ENCODE data around the gene CORO7.
A peak's percentile ranks its signal among the peaks of the same experiment; 100 is the strongest.

Gene CORO7

DNA sequence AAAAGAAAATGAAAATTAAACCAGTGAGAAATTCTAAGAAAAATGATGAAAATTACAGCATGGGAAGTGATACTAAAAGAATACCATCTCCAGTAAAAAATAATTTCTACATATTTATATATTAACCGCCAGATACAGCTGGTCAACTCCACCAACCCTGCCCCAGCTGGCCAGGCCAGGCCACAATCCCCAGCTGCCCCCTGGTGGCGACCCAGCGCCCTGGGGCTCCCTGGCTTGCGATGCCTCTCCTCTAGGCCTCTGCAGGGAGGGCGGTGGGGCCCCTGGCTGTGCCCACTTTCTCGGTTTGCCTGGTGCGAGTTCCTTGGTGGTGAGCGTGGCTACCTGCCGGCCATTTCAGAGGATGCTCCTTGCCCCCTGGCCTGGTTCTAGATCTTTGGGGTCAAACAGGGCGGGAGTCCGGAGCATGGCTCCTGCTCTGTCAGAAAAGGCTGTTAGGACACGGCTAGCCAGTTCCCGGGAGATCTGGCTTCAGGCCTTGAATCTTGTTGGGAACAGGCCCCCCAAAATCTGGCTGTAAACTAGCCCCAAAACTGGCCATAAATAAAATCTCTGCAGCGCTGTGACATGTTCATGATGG is 86.0 kb downstream of the CORO7 start:
- H3K4me3 ChIP-seq (ENCODE audit: low read depth, low read length), result no peak overlapping the region
- TF ChIP-seq, protein P1, sequence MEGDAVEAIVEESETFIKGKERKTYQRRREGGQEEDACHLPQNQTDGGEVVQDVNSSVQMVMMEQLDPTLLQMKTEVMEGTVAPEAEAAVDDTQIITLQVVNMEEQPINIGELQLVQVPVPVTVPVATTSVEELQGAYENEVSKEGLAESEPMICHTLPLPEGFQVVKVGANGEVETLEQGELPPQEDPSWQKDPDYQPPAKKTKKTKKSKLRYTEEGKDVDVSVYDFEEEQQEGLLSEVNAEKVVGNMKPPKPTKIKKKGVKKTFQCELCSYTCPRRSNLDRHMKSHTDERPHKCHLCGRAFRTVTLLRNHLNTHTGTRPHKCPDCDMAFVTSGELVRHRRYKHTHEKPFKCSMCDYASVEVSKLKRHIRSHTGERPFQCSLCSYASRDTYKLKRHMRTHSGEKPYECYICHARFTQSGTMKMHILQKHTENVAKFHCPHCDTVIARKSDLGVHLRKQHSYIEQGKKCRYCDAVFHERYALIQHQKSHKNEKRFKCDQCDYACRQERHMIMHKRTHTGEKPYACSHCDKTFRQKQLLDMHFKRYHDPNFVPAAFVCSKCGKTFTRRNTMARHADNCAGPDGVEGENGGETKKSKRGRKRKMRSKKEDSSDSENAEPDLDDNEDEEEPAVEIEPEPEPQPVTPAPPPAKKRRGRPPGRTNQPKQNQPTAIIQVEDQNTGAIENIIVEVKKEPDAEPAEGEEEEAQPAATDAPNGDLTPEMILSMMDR (IDR thresholded peaks at IDR 0.05; ENCODE audit: low read depth, low read length), result peak; percentile 98

DNA sequence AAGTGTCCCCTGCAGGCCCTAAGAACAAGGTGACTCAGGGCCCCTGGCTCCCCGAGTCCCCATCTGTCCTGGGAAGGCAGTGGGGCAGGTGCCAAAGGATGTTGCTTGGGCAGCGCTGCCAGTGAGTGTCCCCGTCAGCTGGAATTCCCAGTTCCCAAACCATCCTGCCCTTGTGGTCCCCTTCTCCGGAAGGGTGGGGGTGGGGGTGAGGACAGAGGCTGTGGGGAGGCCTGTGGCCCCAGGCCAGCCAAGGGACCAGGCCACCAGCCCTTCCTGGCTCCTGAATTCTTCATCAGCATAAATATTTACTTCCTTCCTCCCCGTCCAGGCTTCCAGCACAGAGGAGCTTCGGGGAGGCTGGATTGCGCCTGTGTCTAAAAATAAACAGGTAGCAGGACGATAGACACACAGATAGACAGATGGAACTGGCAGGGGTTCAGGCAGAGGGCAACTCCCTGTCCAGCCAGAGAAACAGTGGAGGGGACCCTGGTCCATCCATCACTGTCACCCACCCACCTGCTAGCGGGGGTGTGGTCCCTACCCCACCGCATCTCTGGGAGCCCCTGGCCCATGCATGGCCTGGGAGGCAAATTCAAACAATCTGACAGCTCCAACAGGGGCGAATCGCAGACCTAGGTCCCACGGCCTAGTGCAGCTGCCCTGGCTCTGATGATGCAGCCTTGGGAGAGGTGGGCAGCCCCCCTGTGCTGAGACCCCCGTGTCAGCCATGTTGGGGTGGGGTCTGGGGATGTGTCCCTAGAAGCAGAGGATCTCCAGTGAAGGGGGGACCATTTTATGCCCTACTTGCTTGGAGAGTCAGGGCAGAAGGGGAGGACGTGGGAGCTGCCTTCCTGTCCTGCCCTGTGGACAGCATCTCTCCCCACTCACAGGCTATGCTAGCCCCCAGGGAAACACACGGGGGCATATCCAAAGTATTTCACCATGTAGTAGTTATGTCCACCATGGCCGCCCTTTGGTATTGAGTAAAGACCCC is 87.3 kb downstream of the CORO7 start:
- TF ChIP-seq, protein P1 (IDR thresholded peaks at IDR 0.05; ENCODE audit: low read depth, low read length), result no peak
- peak overlapping the region; percentile 27; the same call in 1 of the 2 replicates for H3K4me3 ChIP-seq (ENCODE audit: low read depth, low read length)

DNA sequence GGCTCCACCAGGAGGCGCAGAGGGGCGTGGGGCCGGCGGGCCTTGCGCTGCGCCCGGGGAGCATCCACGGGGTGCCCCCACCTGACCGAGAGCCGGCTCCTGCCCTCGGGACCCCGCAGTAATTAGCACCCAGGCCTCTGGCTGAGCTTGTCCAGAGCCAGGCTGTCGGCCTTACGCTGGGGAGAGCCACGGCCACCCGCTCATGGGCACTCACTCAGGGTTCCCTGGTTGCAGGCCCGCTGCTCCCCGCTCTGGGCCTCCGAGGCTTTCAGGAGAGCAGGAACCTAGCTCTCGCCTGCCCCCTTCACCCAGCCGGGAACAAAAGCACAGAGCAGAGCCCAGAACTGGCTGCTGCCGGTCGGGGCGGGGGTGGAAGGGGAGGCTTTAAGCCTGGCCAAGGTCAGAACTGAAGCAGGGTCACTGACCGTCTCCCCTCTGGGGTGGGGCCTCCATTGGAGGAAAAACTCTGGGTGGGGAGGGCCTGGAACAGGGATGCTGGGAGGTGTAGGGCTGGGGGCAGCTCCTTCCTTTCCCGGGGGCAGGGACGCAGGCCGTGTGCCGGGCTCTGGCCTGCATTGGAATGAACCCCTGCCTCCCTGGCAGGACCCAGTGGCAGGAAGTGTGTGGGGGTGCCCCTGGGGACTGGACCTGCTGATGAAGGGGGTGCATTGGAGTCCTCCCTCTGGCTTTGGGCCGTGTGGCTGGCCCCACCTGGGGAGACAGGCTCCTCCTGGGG is 88.2 kb downstream of the CORO7 start:
- TF ChIP-seq, protein P1 (IDR thresholded peaks at IDR 0.05; ENCODE audit: low read depth, low read length), result peak; percentile 46; the same call in 1 of the 2 replicates
- peak overlapping the region; percentile 35 for H3K4me3 ChIP-seq (ENCODE audit: low read depth, low read length)

DNA sequence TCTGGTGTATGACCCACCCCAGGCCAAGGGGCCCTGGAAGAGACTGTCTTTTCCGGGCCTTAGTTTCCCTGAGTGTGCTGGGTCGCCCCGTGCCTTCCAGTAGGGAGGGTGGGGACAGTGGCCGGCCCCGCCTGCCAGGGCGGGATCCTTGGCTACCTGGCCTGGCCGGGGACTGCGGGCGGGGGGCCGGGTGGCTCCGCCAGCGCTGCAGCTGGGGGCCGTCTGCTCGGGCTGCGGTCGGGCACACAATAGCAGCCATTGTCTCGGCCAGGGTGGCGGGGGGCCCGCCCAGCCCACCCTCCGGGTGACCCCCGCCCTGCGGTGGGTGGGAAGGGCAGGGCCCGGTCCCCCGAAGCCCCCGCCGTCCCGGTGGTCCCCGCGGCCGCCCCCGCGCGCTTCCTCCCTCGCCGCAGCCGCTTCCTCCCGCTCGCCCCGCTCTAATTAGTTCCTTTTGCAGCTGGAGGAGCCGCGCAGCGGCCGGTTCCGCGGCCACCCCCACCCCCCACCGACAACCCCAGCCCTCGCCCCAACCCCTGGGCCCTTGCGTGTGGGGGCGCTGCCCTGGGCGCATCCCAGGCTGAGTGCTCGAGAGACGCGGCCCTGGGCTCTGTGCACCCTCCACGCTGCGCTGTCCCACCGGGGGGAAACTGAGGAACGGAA is 88.9 kb downstream of the CORO7 start:
- H3K4me3 ChIP-seq (ENCODE audit: low read depth, low read length), result peak overlapping the region; percentile 35
- TF ChIP-seq, protein P1 (IDR thresholded peaks at IDR 0.05; ENCODE audit: low read depth, low read length), result no peak

DNA sequence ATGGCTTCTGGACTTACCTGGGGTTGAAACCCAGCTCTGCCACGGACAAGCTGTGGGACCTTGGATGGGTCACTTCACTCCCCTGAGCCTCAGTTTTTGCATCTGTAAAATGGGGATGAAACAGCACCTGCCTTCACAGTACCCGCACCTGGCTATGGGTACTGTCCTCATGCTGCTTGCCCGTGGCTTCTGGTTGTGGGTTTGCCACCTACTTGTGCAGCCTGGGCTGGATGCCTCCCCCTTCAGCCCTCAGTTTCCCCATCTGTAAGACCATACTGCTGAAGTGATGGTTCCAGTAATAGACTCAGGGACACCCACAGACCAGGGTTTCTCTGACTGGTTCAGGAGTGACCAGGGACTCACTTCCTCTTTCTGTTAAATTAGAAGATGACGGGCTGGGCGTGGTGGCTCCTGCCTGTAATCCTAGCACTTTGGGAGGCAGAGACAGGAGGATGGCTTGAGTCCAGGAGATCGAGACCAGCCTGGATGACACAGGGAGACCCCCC is 91.1 kb downstream of the CORO7 start:
- H3K4me3 ChIP-seq (ENCODE audit: low read depth, low read length), result no peak overlapping the region
- TF ChIP-seq, protein P1 (IDR thresholded peaks at IDR 0.05; ENCODE audit: low read depth, low read length), result no peak

DNA sequence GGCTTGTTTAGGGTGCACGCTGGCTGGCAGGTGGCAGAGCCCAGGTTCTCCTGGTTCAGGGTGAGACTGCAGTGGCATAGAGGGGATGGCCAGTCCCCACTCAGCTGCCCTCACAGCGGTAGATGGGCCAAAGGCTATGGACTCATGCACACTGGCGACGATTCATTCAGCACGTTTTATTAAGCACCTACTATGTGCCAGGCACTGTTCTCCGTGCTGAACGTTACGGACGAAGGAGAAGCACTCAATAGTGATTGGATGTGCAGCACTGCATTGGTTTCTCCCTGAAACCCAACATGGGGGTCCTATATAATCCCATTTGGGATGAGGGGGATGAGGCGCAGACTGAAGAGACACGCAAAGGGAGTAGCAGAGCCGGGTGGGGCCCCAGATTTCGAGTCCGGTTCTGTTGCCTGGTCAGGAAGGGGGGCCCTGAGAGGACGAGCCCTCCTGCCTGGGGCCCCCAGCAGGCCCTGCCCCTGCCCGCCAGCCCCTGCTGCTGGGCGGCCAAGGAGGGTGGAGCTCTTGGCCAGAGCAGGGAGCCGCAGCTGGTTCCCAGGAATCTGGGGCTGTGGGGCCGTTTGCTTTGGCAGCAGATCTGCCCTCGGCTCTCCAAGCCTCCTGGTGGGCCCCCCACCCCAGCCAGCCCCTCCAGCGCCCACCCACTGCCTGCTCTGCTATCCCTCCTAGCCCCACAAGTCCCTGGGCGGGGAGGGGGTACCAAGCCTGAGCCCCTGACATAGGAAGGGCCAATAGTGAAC is 91.7 kb downstream of the CORO7 start:
- TF ChIP-seq, protein P1 (IDR thresholded peaks at IDR 0.05; ENCODE audit: low read depth, low read length), result no peak
- no peak overlapping the region for H3K4me3 ChIP-seq (ENCODE audit: low read depth, low read length)
